NCI-H2107 treated with DMSO at 0.1 percent for 48 hours (cell line): ENCODE data around the gene ZSCAN10.
"Not testable (repeated sequence)": the region's sequence is repeated elsewhere in the genome, so short reads cannot be mapped to it uniquely, and the experiment has no call there.

Source experiments
- DNase-seq: peaks from one replicate; lab custom pipeline; 2025; ENCODE audit not compliant: unreplicated experiment; lab: John Stamatoyannopoulos, UW

The ZSCAN10 gene

GRCh38 chr16:3098459-3099394 is at the start of gene ZSCAN10:
TSS of gene ZSCAN10 (minus strand) at chr16:3099294. CDS start at chr16:3092937, 6,357 bp downstream.
- no peak for DNase-seq

- no peak for DNase-seq
These were observed 49.4 kb upstream of the ZSCAN10 start for GRCh38 chr16:3148256-3149192.

- no peak for DNase-seq
These were observed 48.6 kb upstream of the ZSCAN10 start for GRCh38 chr16:3147757-3148104.

GRCh38 chr16:3147046-3147756 is 48.1 kb upstream of the ZSCAN10 start:
- no peak for DNase-seq

- DNase-seq: no peak
These were observed 46.6 kb upstream of the ZSCAN10 start for GRCh38 chr16:3145660-3146059.

GRCh38 chr16:3145151-3145550 is 46.1 kb upstream of the ZSCAN10 start:
- DNase-seq: no peak

- DNase-seq: no peak
These were observed 45.4 kb upstream of the ZSCAN10 start for GRCh38 chr16:3144321-3144983.

- no peak for DNase-seq
These were observed 44.7 kb upstream of the ZSCAN10 start for GRCh38 chr16:3143598-3144320.

GRCh38 chr16:3143189-3143588 is 44.1 kb upstream of the ZSCAN10 start:
- DNase-seq: no peak

- DNase-seq: no peak
These were observed 43.7 kb upstream of the ZSCAN10 start for GRCh38 chr16:3142770-3143169.

GRCh38 chr16:3142327-3142726 is 43.2 kb upstream of the ZSCAN10 start:
- DNase-seq: no peak

- no peak for DNase-seq
These were observed 42.8 kb upstream of the ZSCAN10 start for GRCh38 chr16:3141781-3142311.

GRCh38 chr16:3140603-3141427 is 41.7 kb upstream of the ZSCAN10 start:
- no peak for DNase-seq

- not testable (repeated sequence) for DNase-seq
These were observed 40.5 kb upstream of the ZSCAN10 start for GRCh38 chr16:3139561-3139960.

- no peak for DNase-seq
These were observed 39.8 kb upstream of the ZSCAN10 start for GRCh38 chr16:3138823-3139426.

GRCh38 chr16:3138342-3138741 is 39.2 kb upstream of the ZSCAN10 start:
- no peak for DNase-seq

- no peak for DNase-seq
These were observed 38.2 kb upstream of the ZSCAN10 start for GRCh38 chr16:3137267-3137666.

GRCh38 chr16:3135126-3135715 is 36.1 kb upstream of the ZSCAN10 start:
- DNase-seq: no peak
